Spleen (tissue), 7 donors: ENCODE measurements around the gene PRPF19.

Source experiments
- POLR2A ChIP-seq, 3 donors: fragments of 450-650 bp; IDR thresholded peaks; one replicate each; pipeline ENCODE4 v1.5.1; 2017; ENCODE audit warnings: antibody characterized with exemption in 3 of 3, mild to moderate bottlenecking in 1 of 3
- TF ChIP-seq, protein P1 (sequence below), 11 experiments: fragments of 200-600 bp in 7 of 11; fragments of 450-650 bp in 4 of 11; sonication (generic) in 4 of 11; IDR thresholded peaks in 8 of 11; conservative IDR thresholded peaks in 3 of 11; 1 replicate in 7 of 11; 2 replicates in 4 of 11; pipeline versions ENCODE4 v1.4.0 to v1.8.0; 2016 to 2021; ENCODE audit warnings: antibody characterized with exemption in 11 of 11, inconsistent platforms in 4 of 11, mild to moderate bottlenecking in 1 of 11
- donor health status: DM: no; HTN: no; CAD: no; lungs with moderate emphysema.
- donor health status: DM: no; HTN: no; CAD: no.
- donor health status: DM: no; HTN: no; CAD: no.

DNA sequence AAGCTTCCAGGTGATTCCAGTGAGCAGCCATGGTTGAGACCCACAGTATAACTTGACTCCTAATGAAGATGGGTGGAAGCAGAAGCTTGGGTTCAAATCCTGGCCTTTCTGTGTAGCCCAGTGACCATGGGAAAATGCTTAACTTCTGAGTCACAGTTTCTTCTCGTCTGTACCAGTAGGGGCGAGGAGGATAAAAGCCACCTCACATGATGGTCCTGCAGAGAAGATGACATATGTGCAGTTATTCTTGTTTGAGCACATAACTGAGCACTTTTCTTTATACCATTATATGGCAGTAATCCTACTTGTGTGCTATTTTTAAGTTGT lies 12.5 kb upstream of the PRPF19 start:
- TF ChIP-seq, protein P1, sequence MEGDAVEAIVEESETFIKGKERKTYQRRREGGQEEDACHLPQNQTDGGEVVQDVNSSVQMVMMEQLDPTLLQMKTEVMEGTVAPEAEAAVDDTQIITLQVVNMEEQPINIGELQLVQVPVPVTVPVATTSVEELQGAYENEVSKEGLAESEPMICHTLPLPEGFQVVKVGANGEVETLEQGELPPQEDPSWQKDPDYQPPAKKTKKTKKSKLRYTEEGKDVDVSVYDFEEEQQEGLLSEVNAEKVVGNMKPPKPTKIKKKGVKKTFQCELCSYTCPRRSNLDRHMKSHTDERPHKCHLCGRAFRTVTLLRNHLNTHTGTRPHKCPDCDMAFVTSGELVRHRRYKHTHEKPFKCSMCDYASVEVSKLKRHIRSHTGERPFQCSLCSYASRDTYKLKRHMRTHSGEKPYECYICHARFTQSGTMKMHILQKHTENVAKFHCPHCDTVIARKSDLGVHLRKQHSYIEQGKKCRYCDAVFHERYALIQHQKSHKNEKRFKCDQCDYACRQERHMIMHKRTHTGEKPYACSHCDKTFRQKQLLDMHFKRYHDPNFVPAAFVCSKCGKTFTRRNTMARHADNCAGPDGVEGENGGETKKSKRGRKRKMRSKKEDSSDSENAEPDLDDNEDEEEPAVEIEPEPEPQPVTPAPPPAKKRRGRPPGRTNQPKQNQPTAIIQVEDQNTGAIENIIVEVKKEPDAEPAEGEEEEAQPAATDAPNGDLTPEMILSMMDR (IDR thresholded peaks at IDR 0.05 in 8 of 11, conservative IDR thresholded peaks at IDR 0.05 in 3 of 11), result no peak
- no peak for TF ChIP-seq POLR2A (IDR thresholded peaks at IDR 0.05)
